Measurements from ENCODE around the gene KRTAP3-2.
"Not testable (repeated sequence)": the region's sequence is repeated elsewhere in the genome, so short reads cannot be mapped to it uniquely, and the experiment has no call there.

KRTAP3-2 gene

GRCh38 chr17:40999563-40999962 lies at the start of gene KRTAP3-2:
Gene KRTAP3-2, minus strand, starts transcription at chr17:40999906. Its CDS starts 53 bp downstream, at chr17:40999853.
- H3K27me3 ChIP-seq (ENCODE audit: insufficient read depth, low read length); H3K36me3 ChIP-seq (ENCODE audit: insufficient read depth, low read depth, low read length); H3K4me1 ChIP-seq (ENCODE audit: insufficient read depth, low read length); H3K9me3 ChIP-seq (ENCODE audit: insufficient read depth, low read depth, low read length); H3K4me3 ChIP-seq (ENCODE audit: low read length); H3K9ac ChIP-seq (ENCODE audit: low read depth, low read length); H3K27ac ChIP-seq (ENCODE audit: low read length): not testable (repeated sequence)

DNA sequence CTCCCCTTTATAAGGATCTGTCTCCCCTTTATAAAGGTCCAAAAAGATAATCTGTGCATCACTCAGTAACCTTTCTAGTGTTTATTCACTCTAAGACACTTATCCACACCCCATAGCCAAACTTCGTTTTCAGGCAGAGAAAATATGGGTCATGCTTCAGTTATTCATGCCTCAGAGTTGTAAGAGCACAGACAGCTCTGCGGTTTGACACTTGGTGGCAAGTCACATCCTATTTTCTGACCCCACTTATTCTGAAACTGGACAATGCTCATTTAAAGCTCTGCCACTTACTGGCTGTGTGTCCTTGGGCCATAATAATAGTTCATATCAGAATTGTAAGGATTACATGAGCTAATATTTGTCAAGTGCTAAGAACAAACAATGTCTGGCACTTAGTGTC lies 49.4 kb upstream of the KRTAP3-2 start:
- Histone ChIP-seq H3K9ac (ENCODE audit: low read depth, low read length) (no peak overlapping the region), H3K27ac (ENCODE audit: low read length) (no peak overlapping the region), H3K36me3 (ENCODE audit: insufficient read depth, low read depth, low read length) (no peaks in the 10 kb centered on the region), H3K4me3 (ENCODE audit: low read length) (no peak overlapping the region), H3K9me3 (ENCODE audit: insufficient read depth, low read depth, low read length) (no peaks in the 10 kb centered on the region), H3K4me1 (ENCODE audit: insufficient read depth, low read length) (no peaks in the 10 kb centered on the region; the same call in 1 of the 2 replicates), H3K27me3 (ENCODE audit: insufficient read depth, low read length) (no peaks in the 10 kb centered on the region)

- Histone ChIP-seq H3K36me3 (ENCODE audit: insufficient read depth, low read depth, low read length) (no peaks in the 10 kb centered on the region), H3K4me3 (ENCODE audit: low read length) (no peak overlapping the region), H3K9me3 (ENCODE audit: insufficient read depth, low read depth, low read length) (no peaks in the 10 kb centered on the region), H3K27me3 (ENCODE audit: insufficient read depth, low read length) (no peaks in the 10 kb centered on the region), H3K9ac (ENCODE audit: low read depth, low read length) (no peak overlapping the region), H3K4me1 (ENCODE audit: insufficient read depth, low read length) (no peaks in the 10 kb centered on the region; the same call in 1 of the 2 replicates), H3K27ac (ENCODE audit: low read length) (no peak overlapping the region)
Observed at GRCh38 chr17:41048441-41048840, 48.7 kb upstream of the KRTAP3-2 start.

DNA sequence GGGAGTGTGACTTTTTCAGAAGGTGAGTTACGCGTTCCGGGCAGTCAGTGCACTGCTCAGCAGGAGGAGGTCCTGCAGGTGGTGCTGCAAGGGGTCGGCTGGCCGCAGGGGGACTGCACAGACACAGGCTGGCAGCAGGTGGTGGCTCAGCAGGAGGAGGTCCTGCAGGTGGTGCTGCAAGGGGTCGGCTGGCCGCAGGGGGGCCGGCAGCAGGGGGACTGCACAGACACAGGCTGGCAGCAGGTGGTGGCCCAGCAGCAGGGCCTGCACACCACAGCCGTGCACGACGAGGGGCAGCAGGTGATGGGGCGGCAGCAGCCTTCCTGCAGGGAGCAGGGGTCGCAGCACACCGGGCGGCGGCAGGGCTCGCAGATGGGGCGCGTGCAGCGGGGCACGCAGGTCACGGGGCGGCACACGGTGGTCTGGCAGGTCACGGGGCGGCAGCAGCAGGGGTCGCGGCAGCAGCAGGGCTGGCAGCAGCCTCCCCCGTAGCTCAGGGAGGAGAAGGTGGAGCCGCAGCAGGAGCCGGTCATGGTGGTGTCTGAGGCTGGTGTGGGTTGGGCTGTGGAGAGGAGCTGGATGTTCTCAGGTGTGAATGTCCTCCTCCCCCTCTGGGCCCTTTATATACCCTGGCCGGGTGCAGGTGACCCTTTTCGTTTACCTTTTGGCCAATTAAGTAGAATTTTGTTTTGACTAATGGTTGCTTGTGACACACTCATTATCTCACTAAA lies 47.2 kb upstream of the KRTAP3-2 start, which contains the start of gene KRTAP2-1:
TSS of gene KRTAP2-1 (minus strand) at position 582 of the 731 bp plus-strand sequence. CDS start at position 533, 49 bp downstream.
- H3K27me3 ChIP-seq (ENCODE audit: insufficient read depth, low read length); H3K27ac ChIP-seq (ENCODE audit: low read length); H3K36me3 ChIP-seq (ENCODE audit: insufficient read depth, low read depth, low read length); H3K4me3 ChIP-seq (ENCODE audit: low read length); H3K9ac ChIP-seq (ENCODE audit: low read depth, low read length); H3K4me1 ChIP-seq (ENCODE audit: insufficient read depth, low read length); H3K9me3 ChIP-seq (ENCODE audit: insufficient read depth, low read depth, low read length): not testable (repeated sequence)

GRCh38 chr17:41042953-41043352 lies 43.2 kb upstream of the KRTAP3-2 start:
- H3K4me1 ChIP-seq (ENCODE audit: insufficient read depth, low read length) = peaks cover 7% of the 10 kb centered on the region; the same call in 1 of the 2 replicates
- no peak overlapping the region for H3K27ac ChIP-seq (ENCODE audit: low read length)
- H3K9me3 ChIP-seq (ENCODE audit: insufficient read depth, low read depth, low read length) = no peaks in the 10 kb centered on the region
- H3K4me3 ChIP-seq (ENCODE audit: low read length) = no peak overlapping the region
- H3K9ac ChIP-seq (ENCODE audit: low read depth, low read length) = no peak overlapping the region
- no peaks in the 10 kb centered on the region for H3K36me3 ChIP-seq (ENCODE audit: insufficient read depth, low read depth, low read length)
- H3K27me3 ChIP-seq (ENCODE audit: insufficient read depth, low read length) = no peaks in the 10 kb centered on the region

GRCh38 chr17:41040783-41041571 lies 41.3 kb upstream of the KRTAP3-2 start, which contains the start of gene KRTAP1-1:
Gene KRTAP1-1, minus strand, starts transcription at chr17:41041450. Its CDS starts 53 bp downstream, at chr17:41041397.
- not testable (repeated sequence) for H3K4me3 ChIP-seq (ENCODE audit: low read length); H3K27ac ChIP-seq (ENCODE audit: low read length); H3K9me3 ChIP-seq (ENCODE audit: insufficient read depth, low read depth, low read length); H3K36me3 ChIP-seq (ENCODE audit: insufficient read depth, low read depth, low read length); H3K9ac ChIP-seq (ENCODE audit: low read depth, low read length); H3K27me3 ChIP-seq (ENCODE audit: insufficient read depth, low read length)
- peaks cover 13% of the 10 kb centered on the region; the same call in 1 of the 2 replicates for H3K4me1 ChIP-seq (ENCODE audit: insufficient read depth, low read length)

GRCh38 chr17:41037853-41038350 lies 38.2 kb upstream of the KRTAP3-2 start:
- Histone ChIP-seq H3K27me3 (ENCODE audit: insufficient read depth, low read length) (no peaks in the 10 kb centered on the region), H3K9ac (ENCODE audit: low read depth, low read length) (no peak overlapping the region), H3K27ac (ENCODE audit: low read length) (no peak overlapping the region), H3K4me1 (ENCODE audit: insufficient read depth, low read length) (peaks cover 13% of the 10 kb centered on the region; the same call in 1 of the 2 replicates), H3K9me3 (ENCODE audit: insufficient read depth, low read depth, low read length) (no peaks in the 10 kb centered on the region), H3K4me3 (ENCODE audit: low read length) (no peak overlapping the region), H3K36me3 (ENCODE audit: insufficient read depth, low read depth, low read length) (no peaks in the 10 kb centered on the region)

GRCh38 chr17:41034346-41034935 lies 34.7 kb upstream of the KRTAP3-2 start, which contains the start of gene KRTAP1-3:
Gene KRTAP1-3, minus strand, starts transcription at chr17:41034874. Its CDS starts 53 bp downstream, at chr17:41034821.
- not testable (repeated sequence) for H3K9me3 ChIP-seq (ENCODE audit: insufficient read depth, low read depth, low read length); H3K9ac ChIP-seq (ENCODE audit: low read depth, low read length)

DNA sequence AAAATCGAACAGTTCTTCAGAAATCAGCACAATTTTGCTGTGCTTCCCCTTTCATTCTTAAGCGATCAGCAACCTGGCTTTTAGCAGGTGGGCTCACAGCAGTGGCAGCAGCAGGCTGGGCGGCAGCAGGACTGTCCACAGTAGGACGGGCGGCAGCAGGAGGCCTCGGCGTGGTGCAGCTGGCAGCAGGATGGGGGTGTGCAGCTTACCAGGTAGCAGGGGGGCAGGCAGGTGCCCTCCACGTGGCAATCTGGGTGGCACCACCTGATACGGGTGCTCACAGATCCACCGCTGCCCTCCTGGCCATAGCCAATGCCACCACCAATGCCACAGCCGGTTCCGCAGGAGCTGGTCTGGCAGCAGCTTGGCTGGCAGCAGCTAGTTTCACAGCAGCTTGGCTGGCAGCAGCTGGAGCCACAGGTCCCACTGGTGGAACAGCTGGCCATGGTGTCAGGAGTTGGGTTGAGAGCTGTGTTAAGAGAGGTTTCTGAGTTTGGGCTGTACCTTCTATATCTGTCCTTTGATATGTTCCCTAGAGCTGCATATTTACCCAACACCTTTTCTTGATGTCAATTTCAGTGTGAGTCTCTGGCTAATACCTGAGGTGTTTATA lies 30.0 kb upstream of the KRTAP3-2 start, which contains the start of gene KRTAP1-4:
TSS of gene KRTAP1-4 (minus strand) at position 563 of the 613 bp plus-strand sequence. CDS start at position 446, 117 bp downstream.
- Histone ChIP-seq H3K36me3 (ENCODE audit: insufficient read depth, low read depth, low read length) (no peaks in the 10 kb centered on the region), H3K9me3 (ENCODE audit: insufficient read depth, low read depth, low read length) (no peaks in the 10 kb centered on the region), H3K4me3 (ENCODE audit: low read length) (no peak within 1 kb of the TSS), H3K27ac (ENCODE audit: low read length) (no peak within 1 kb of the TSS), H3K27me3 (ENCODE audit: insufficient read depth, low read length) (no peaks in the 10 kb centered on the region), H3K9ac (ENCODE audit: low read depth, low read length) (no peak within 1 kb of the TSS), H3K4me1 (ENCODE audit: insufficient read depth, low read length) (no peaks in the 10 kb centered on the region)

More at GRCh38 chr17:41034346-41034935, 34.7 kb upstream of the KRTAP3-2 start, which contains the start of gene KRTAP1-3:
- H3K4me3 ChIP-seq (ENCODE audit: low read length); H3K36me3 ChIP-seq (ENCODE audit: insufficient read depth, low read depth, low read length); H3K27ac ChIP-seq (ENCODE audit: low read length); H3K27me3 ChIP-seq (ENCODE audit: insufficient read depth, low read length): not testable (repeated sequence)
- peaks cover 13% of the 10 kb centered on the region; the same call in 1 of the 2 replicates for H3K4me1 ChIP-seq (ENCODE audit: insufficient read depth, low read length)

DNA sequence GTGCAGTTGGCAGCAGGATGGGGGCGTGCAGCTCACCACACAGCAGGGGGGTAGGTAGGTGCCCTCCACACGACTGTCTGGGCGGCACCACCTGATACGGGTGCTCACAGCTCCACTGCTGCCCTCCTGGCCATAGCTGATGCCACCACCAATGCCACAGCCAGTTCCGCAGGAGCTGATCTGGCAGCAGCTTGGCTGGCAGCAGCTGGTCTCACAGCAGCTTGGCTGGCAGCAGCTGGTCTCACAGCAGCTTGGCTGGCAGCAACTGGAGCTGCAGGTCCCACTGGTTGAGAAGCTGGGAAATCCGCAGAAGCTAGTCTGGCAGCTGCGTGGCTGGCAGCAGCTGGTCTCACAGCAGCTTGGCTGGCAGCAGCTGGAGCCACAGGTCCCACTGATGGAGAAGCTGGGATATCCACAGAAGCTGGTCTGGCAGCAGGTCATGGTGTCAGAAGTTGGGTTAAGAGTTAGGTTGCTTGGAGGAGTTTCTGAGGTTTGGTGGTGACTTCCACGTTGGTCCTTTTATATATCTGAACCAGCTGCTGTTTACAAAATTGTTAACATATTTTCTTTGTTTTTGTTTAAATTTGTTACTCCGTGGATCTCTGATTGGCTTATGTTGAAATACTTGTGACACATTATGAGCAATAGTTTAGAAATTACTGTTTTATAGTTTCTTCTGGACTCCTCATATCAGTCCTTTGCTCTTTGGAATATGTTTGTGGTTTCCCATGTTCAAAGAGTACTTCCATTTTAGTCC lies 27.2 kb upstream of the KRTAP3-2 start, which contains the start of gene KRTAP1-5:
TSS of gene KRTAP1-5 (minus strand) at position 494 of the 757 bp plus-strand sequence. CDS start at position 441, 53 bp downstream.
- H3K27me3 ChIP-seq (ENCODE audit: insufficient read depth, low read length) = no peaks in the 10 kb centered on the region
- no peaks in the 10 kb centered on the region for H3K9me3 ChIP-seq (ENCODE audit: insufficient read depth, low read depth, low read length)
- no peak within 1 kb of the TSS for H3K27ac ChIP-seq (ENCODE audit: low read length)
- no peak within 1 kb of the TSS for H3K9ac ChIP-seq (ENCODE audit: low read depth, low read length)
- H3K36me3 ChIP-seq (ENCODE audit: insufficient read depth, low read depth, low read length) = no peaks in the 10 kb centered on the region
- H3K4me1 ChIP-seq (ENCODE audit: insufficient read depth, low read length) = no peaks in the 10 kb centered on the region
- no peak within 1 kb of the TSS for H3K4me3 ChIP-seq (ENCODE audit: low read length)

Data from iPS-20b (cell line).